Bronchial epithelial cell (primary cell): Measurements from ENCODE around the gene FNDC1. TPM values are rescaled to one million over a fixed set of nuclear protein-coding genes. Genes with fewer than 3 reads are reported as not detected.

Experiments used
- DNase-seq: peaks from one replicate; pipeline ENCODE4 v3.0.0-alpha.2; 2010; ENCODE audit warnings: low read depth
- FAIRE-seq: peaks from 2 replicates; lab custom pipeline; 2011; peaks lifted over from hg19 to GRCh38; lab: Jason Lieb, UNC
- H3K27me3 ChIP-seq: 2 replicates; pipeline ENCODE4 v1.5.1; 2011; ENCODE audit warnings: low read length; ENCODE audit not compliant: control insufficient read depth, insufficient read depth
- H3K36me3 ChIP-seq: 2 replicates; pipeline ENCODE4 v1.5.1; 2011; ENCODE audit warnings: low read length; ENCODE audit not compliant: control insufficient read depth, insufficient read depth
- H3K4me3 ChIP-seq: 2 replicates; pipeline ENCODE4 v1.5.1; 2011; ENCODE audit warnings: mild to moderate bottlenecking, low read depth, low read length, control low read depth
- total RNA-seq: library from RNA; depleted of rRNA; stranded (reverse); fragments of >200 nt; gene quantifications from 2 replicates; pipeline ENCODE4 v1.2.1, GENCODE V29; 2014
- TF ChIP-seq, protein P1 (sequence below): IDR thresholded peaks from 2 replicates; pipeline ENCODE4 v1.5.1; 2011; ENCODE audit warnings: mild to moderate bottlenecking, moderate library complexity, low read length, control low read depth, inconsistent platforms; ENCODE audit not compliant: insufficient read depth, severe bottlenecking

FNDC1 gene
- total RNA-seq, 1 donor from 2014 or later: not detected

DNA sequence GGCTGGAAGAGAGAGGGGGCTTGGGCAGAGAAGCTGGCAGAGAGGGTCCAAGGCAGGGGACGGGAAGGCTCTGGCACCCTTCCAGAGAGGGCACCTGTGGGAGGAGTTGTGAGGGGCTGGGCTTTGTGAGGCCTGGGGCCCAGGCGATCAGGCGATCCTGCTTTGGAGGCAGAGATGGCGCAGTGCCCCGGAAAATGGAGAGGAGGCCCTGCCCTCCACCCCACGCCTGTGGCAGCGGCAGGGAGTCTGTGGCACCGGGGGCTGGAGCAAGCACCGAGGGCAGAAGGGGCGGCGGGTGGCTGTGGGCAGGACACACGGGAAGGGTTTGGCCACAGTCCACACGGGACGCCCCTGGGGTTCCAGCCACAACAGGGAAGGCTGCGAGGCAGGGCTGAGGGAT, 36.5 kb upstream of the FNDC1 start:
- TF ChIP-seq, protein P1, sequence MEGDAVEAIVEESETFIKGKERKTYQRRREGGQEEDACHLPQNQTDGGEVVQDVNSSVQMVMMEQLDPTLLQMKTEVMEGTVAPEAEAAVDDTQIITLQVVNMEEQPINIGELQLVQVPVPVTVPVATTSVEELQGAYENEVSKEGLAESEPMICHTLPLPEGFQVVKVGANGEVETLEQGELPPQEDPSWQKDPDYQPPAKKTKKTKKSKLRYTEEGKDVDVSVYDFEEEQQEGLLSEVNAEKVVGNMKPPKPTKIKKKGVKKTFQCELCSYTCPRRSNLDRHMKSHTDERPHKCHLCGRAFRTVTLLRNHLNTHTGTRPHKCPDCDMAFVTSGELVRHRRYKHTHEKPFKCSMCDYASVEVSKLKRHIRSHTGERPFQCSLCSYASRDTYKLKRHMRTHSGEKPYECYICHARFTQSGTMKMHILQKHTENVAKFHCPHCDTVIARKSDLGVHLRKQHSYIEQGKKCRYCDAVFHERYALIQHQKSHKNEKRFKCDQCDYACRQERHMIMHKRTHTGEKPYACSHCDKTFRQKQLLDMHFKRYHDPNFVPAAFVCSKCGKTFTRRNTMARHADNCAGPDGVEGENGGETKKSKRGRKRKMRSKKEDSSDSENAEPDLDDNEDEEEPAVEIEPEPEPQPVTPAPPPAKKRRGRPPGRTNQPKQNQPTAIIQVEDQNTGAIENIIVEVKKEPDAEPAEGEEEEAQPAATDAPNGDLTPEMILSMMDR: no peak
- no peak for DNase-seq
- no peak overlapping the region for H3K4me3 ChIP-seq
- peaks cover 3% of the 10 kb centered on the region for H3K27me3 ChIP-seq
- no peak for FAIRE-seq
- H3K36me3 ChIP-seq: no peaks in the 10 kb centered on the region

DNA sequence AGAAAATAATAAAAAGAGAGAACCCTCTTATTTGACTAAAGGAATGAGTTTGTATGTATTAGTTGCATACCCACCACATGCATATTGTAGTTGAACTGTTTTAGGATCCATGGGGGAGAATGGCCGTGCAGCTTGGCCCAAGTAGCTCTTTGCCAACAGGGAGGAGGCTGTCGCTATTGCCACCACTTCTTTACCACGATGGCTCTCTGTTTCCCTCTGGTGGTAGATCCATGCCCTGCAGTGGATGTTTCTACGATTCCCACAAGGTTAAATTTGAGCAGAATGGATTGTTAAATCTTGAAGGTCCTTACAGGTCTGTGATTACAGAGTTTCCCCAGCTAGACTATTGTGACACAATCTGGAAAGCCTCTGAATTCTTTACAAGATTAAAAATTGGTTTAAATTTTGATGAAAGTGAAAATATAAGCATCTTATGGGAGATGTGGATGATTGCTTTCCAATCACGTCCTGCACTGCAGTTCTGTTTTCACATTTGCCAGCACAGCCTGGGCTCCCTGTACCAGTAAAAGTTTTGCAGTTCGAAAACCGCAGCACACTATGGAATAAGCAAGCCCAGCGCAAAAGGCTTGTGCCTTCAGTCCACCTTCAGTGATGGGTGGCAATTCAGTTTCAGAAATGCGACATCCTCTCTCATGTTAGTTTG, 34.4 kb upstream of the FNDC1 start:
- FAIRE-seq (no peak), DNase-seq (peak; percentile 57)
- Histone ChIP-seq H3K36me3 (no peaks in the 10 kb centered on the region), H3K4me3 (no peak overlapping the region), H3K27me3 (peaks cover 3% of the 10 kb centered on the region)
- TF ChIP-seq, protein P1: peak; percentile 87

- Histone ChIP-seq H3K36me3 (no peaks in the 10 kb centered on the region), H3K4me3 (no peak overlapping the region), H3K27me3 (peaks cover 3% of the 10 kb centered on the region)
- FAIRE-seq (no peak), DNase-seq (no peak)
- TF ChIP-seq, protein P1: no peak
These were observed 31.5 kb upstream of the FNDC1 start for GRCh38 chr6:159137676-159138075.

GRCh38 chr6:159142531-159142930, 26.7 kb upstream of the FNDC1 start:
- no peak for DNase-seq
- FAIRE-seq: no peak
- TF ChIP-seq, protein P1: no peak
- no peaks in the 10 kb centered on the region for H3K36me3 ChIP-seq
- no peak overlapping the region for H3K4me3 ChIP-seq
- H3K27me3 ChIP-seq: no peaks in the 10 kb centered on the region

GRCh38 chr6:159148641-159149040, 20.6 kb upstream of the FNDC1 start:
- H3K27me3 ChIP-seq: no peaks in the 10 kb centered on the region
- TF ChIP-seq, protein P1: no peak
- no peaks in the 10 kb centered on the region for H3K36me3 ChIP-seq
- no peak overlapping the region for H3K4me3 ChIP-seq
- FAIRE-seq (no peak), DNase-seq (no peak)

DNA sequence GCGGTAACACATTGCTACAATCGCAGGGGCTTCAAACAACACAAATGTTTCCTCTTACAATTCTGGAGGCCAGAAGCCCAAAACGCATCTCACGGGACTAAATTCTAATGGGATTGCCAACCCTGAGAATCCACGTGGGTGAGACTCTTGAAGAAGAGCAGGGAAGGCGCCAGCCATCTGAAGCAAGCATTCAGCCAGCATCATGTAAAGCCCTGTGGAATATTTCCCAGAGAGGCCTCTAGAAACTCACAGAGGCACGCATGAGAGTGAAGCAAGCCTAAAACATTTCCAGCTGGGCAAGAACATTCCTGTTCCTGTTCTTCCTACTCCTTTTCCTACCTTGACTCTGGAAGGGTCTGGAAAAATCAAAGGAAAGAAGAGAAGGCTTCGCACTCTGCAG, 19.6 kb upstream of the FNDC1 start:
- TF ChIP-seq, protein P1: no peak
- FAIRE-seq: peak; percentile 40

More for the DNA sequence above, 19.6 kb upstream of the FNDC1 start:
- H3K4me3 ChIP-seq: no peak overlapping the region
- no peak for DNase-seq
- no peaks in the 10 kb centered on the region for H3K36me3 ChIP-seq
- no peaks in the 10 kb centered on the region for H3K27me3 ChIP-seq
